Smooth muscle cell (in vitro differentiated cells): ENCODE results near the gene TARDBP. TPM values are rescaled to one million over a fixed set of nuclear protein-coding genes. Genes with fewer than 3 reads are reported as not detected.

Experiments used
- DNase-seq: peaks from one replicate; lab custom pipeline; 2025; ENCODE audit not compliant: unreplicated experiment; lab: John Stamatoyannopoulos, UW
- H2AFZ ChIP-seq: fragments of 200-600 bp; sonication (generic); 2 replicates; pipeline ENCODE4 v1.6.0; 2016; ENCODE audit warnings: antibody characterized with exemption, low read depth, mild to moderate bottlenecking
- H3F3A ChIP-seq: fragments of 200-600 bp; sonication (generic); 2 replicates; pipeline ENCODE4 v1.6.0; 2017; ENCODE audit warnings: antibody characterized with exemption, low read depth
- H3K27ac ChIP-seq: fragments of 200-600 bp; sonication (generic); 2 replicates; pipeline ENCODE4 v1.5.1; 2016; ENCODE audit warnings: low read depth, mild to moderate bottlenecking
- H3K27me3 ChIP-seq: fragments of 200-600 bp; sonication (generic); 2 replicates; pipeline ENCODE4 v1.6.1; 2016; ENCODE audit warnings: low read depth, mild to moderate bottlenecking
- H3K36me3 ChIP-seq: fragments of 200-600 bp; sonication (generic); 2 replicates; pipeline ENCODE4 v1.5.1; 2016; ENCODE audit warnings: low read depth
- H3K4me1 ChIP-seq: fragments of 200-600 bp; sonication (generic); 2 replicates; pipeline ENCODE4 v1.5.1; 2016; ENCODE audit warnings: low read depth
- H3K4me2 ChIP-seq: fragments of 200-600 bp; sonication (generic); 2 replicates; pipeline ENCODE4 v1.6.0; 2016; ENCODE audit warnings: mild to moderate bottlenecking
- H3K4me3 ChIP-seq: fragments of 200-600 bp; sonication (generic); 2 replicates; pipeline ENCODE4 v1.5.1; 2016; ENCODE audit warnings: mild to moderate bottlenecking
- H3K79me2 ChIP-seq: fragments of 200-600 bp; sonication (generic); 2 replicates; pipeline ENCODE4 v1.6.0; 2016; ENCODE audit warnings: low read depth, mild to moderate bottlenecking
- H3K9ac ChIP-seq: fragments of 200-600 bp; sonication (generic); 2 replicates; pipeline ENCODE4 v1.6.0; 2016; ENCODE audit warnings: low read depth
- H3K9me3 ChIP-seq: fragments of 200-600 bp; sonication (generic); replicated peaks from 2 replicates; pipeline ENCODE4 v1.5.1; 2016; ENCODE audit warnings: low read depth
- H4K20me1 ChIP-seq: fragments of 200-600 bp; sonication (generic); 2 replicates; pipeline ENCODE4 v1.6.0; 2016; ENCODE audit warnings: low read depth
- CTCF ChIP-seq: fragments of 200-600 bp; sonication (generic); IDR thresholded peaks from 2 replicates; pipeline ENCODE4 v1.5.1; 2017; ENCODE audit warnings: borderline replicate concordance, mild to moderate bottlenecking, antibody characterized with exemption; ENCODE audit not compliant: insufficient read depth, poor library complexity, severe bottlenecking
- WGBS: methylation state at CpG from one replicate; pipeline ENCODE4 v1.1.7; 2016; ENCODE audit warnings: low lambda C conversion rate; 5-methylcytosine and 5-hydroxymethylcytosine counted together
- polyA plus RNA-seq: library from polyadenylated mRNA; unstranded; fragments of >200 nt; fragmentation: Nextera tagmentation; extraction: Ambion mirVana; gene quantifications from 2 replicates; pipeline ENCODE4 v1.2.1, GENCODE V29; 2016
- total RNA-seq: library from RNA; depleted of rRNA; stranded (reverse); fragments of >200 nt; gene quantifications from 2 replicates; pipeline ENCODE4 v1.2.3, GENCODE V29; 2014

Gene TARDBP
- total and polyA plus RNA-seq, 2 experiments from 2014 or later = 90.6 to 105 TPM

- peak overlapping the region; percentile 56 for H3K27ac ChIP-seq
- H3K36me3 ChIP-seq = no peaks in the 10 kb centered on the region
- no peaks in the 10 kb centered on the region for H3K27me3 ChIP-seq
- peak overlapping the region; percentile 1 for H2AFZ ChIP-seq
- H4K20me1 ChIP-seq = no peaks in the 10 kb centered on the region
- TF ChIP-seq CTCF = no peak
- H3F3A ChIP-seq = peaks cover 8% of the 10 kb centered on the region
- DNase-seq = no peak
- peak overlapping the region; percentile 26 for H3K4me2 ChIP-seq
- H3K9ac ChIP-seq = no peak overlapping the region
- H3K79me2 ChIP-seq = no peaks in the 10 kb centered on the region
- no peaks in the 10 kb centered on the region for H3K4me1 ChIP-seq
- WGBS = 63% methylated on average over 19 of the region's 19 CpGs
- H3K9me3 ChIP-seq = no peaks in the 10 kb centered on the region
- H3K4me3 ChIP-seq = no peak overlapping the region
These were observed 39.5 kb downstream of the TARDBP start for GRCh38 chr1:11051781-11052511.

- Histone ChIP-seq H3K4me1 (no peaks in the 10 kb centered on the region), H3F3A (peaks cover 8% of the 10 kb centered on the region), H4K20me1 (no peaks in the 10 kb centered on the region), H3K79me2 (peaks cover 4% of the 10 kb centered on the region), H3K27ac (no peak overlapping the region), H2AFZ (no peak overlapping the region), H3K27me3 (no peaks in the 10 kb centered on the region), H3K36me3 (no peaks in the 10 kb centered on the region), H3K9ac (no peak overlapping the region), H3K4me3 (no peak overlapping the region), H3K4me2 (no peak overlapping the region), H3K9me3 (no peaks in the 10 kb centered on the region)
- TF ChIP-seq CTCF = no peak
- 74% methylated on average over 29 of the region's 29 CpGs for WGBS
- DNase-seq = no peak
These were observed 40.6 kb downstream of the TARDBP start for GRCh38 chr1:11052839-11053757.

GRCh38 chr1:11053758-11054137, 41.3 kb downstream of the TARDBP start:
- Histone ChIP-seq H3K27me3 (no peaks in the 10 kb centered on the region), H3K9ac (no peak overlapping the region), H3K4me1 (peaks cover 3% of the 10 kb centered on the region), H3F3A (peaks cover 8% of the 10 kb centered on the region), H3K27ac (no peak overlapping the region), H2AFZ (no peak overlapping the region), H3K79me2 (peaks cover 10% of the 10 kb centered on the region), H3K4me3 (no peak overlapping the region), H3K36me3 (no peaks in the 10 kb centered on the region), H3K9me3 (no peaks in the 10 kb centered on the region), H3K4me2 (no peak overlapping the region), H4K20me1 (no peaks in the 10 kb centered on the region)
- DNase-seq = peak; percentile 6
- no peak for TF ChIP-seq CTCF
- WGBS = 82% methylated on average over 10 of the region's 10 CpGs
